ENCODE measurements around the gene RAP1GAP2. TPM values are rescaled to one million over a fixed set of nuclear protein-coding genes. Genes with fewer than 3 reads are reported as not detected.
A peak's percentile ranks its signal among the peaks of the same experiment; 100 is the strongest.

RAP1GAP2 gene
- total RNA-seq, 1 donor from 2014 or later, result 17.9 TPM

GRCh38 chr17:2916461-2916860 is 120.2 kb downstream of the RAP1GAP2 start:
- ATAC-seq, result no peak

GRCh38 chr17:2921443-2921842 is 125.2 kb downstream of the RAP1GAP2 start:
- no peak for ATAC-seq

GRCh38 chr17:2924211-2924610 is 128.0 kb downstream of the RAP1GAP2 start:
- no peak for ATAC-seq

- ATAC-seq, result no peak
These were observed 128.8 kb downstream of the RAP1GAP2 start for GRCh38 chr17:2925011-2925410.

- peak; percentile 95 for ATAC-seq
These were observed 129.9 kb downstream of the RAP1GAP2 start for GRCh38 chr17:2926019-2926650.

- ATAC-seq, result no peak
These were observed 132.2 kb downstream of the RAP1GAP2 start for GRCh38 chr17:2928294-2928890.

GRCh38 chr17:2929881-2930533 is 133.8 kb downstream of the RAP1GAP2 start:
- peak; percentile 48 for ATAC-seq

GRCh38 chr17:2931876-2932275 is 135.6 kb downstream of the RAP1GAP2 start:
- no peak for ATAC-seq

GRCh38 chr17:2932946-2933345 is 136.7 kb downstream of the RAP1GAP2 start:
- ATAC-seq, result no peak

- ATAC-seq, result no peak
These were observed 137.4 kb downstream of the RAP1GAP2 start for GRCh38 chr17:2933606-2934005.

- ATAC-seq, result no peak
These were observed 139.4 kb downstream of the RAP1GAP2 start for GRCh38 chr17:2935632-2936031.

- no peak for ATAC-seq
These were observed 140.1 kb downstream of the RAP1GAP2 start for GRCh38 chr17:2936351-2936750.

- ATAC-seq, result no peak
These were observed 140.6 kb downstream of the RAP1GAP2 start for GRCh38 chr17:2936771-2937321.

GRCh38 chr17:2937331-2938003 is 141.2 kb downstream of the RAP1GAP2 start:
- ATAC-seq, result no peak

- ATAC-seq, result no peak
These were observed 143.6 kb downstream of the RAP1GAP2 start for GRCh38 chr17:2939714-2940351.

GRCh38 chr17:2940352-2940751 is 144.1 kb downstream of the RAP1GAP2 start:
- ATAC-seq, result peak; percentile 19

- no peak for ATAC-seq
These were observed 147.7 kb downstream of the RAP1GAP2 start for GRCh38 chr17:2943981-2944380.

- no peak for ATAC-seq
These were observed 149.1 kb downstream of the RAP1GAP2 start for GRCh38 chr17:2945299-2945698.

GRCh38 chr17:2946144-2946543 is 149.9 kb downstream of the RAP1GAP2 start:
- no peak for ATAC-seq

GRCh38 chr17:2947588-2947950 is 151.3 kb downstream of the RAP1GAP2 start:
- ATAC-seq, result no peak

- ATAC-seq, result no peak
These were observed 151.8 kb downstream of the RAP1GAP2 start for GRCh38 chr17:2947996-2948550.

GRCh38 chr17:2948721-2949468 is 152.7 kb downstream of the RAP1GAP2 start:
- no peak for ATAC-seq
